Neural cell (in vitro differentiated cells): ENCODE results near the gene PHACTR4. TPM values are rescaled to one million over a fixed set of nuclear protein-coding genes. Genes with fewer than 3 reads are reported as not detected.

Source experiments
- H2AFZ ChIP-seq: fragments of 200-600, 300-800 bp; sonication (generic), shearing (Covaris generic); 2 replicates; pipeline ENCODE4 v1.6.0; 2014; ENCODE audit warnings: low read depth, mild to moderate bottlenecking, antibody characterized with exemption, low read length, moderate library complexity
- H3F3A ChIP-seq: fragments of 200-600 bp; shearing (Covaris generic); 2 replicates; pipeline ENCODE4 v1.6.1; 2016; ENCODE audit warnings: mild to moderate bottlenecking, moderate library complexity, mixed read lengths, antibody characterized with exemption, low read length; ENCODE audit not compliant: insufficient read depth, poor library complexity, severe bottlenecking
- H3K27ac ChIP-seq: fragments of 200-600, 300-800 bp; sonication (generic), shearing (Covaris generic); 2 replicates; pipeline ENCODE4 v1.5.1; 2014; ENCODE audit warnings: mild to moderate bottlenecking, low read length, moderate library complexity
- H3K27me3 ChIP-seq: fragments of 300-800, 200-600 bp; sonication (generic), shearing (Covaris generic); 2 replicates; pipeline ENCODE4 v1.6.0; 2014; ENCODE audit warnings: mild to moderate bottlenecking, low read depth, low read length, moderate library complexity; ENCODE audit not compliant: insufficient read depth
- H3K36me3 ChIP-seq: fragments of 300-800, 200-600 bp; sonication (generic), shearing (Covaris generic); 2 replicates; pipeline ENCODE4 v1.5.1; 2014; ENCODE audit warnings: mild to moderate bottlenecking, antibody characterized with exemption, low read length, moderate library complexity; ENCODE audit not compliant: insufficient read depth
- H3K4me2 ChIP-seq: fragments of 300-800, 200-600 bp; sonication (generic), shearing (Covaris generic); 2 replicates; pipeline ENCODE4 v1.6.0; 2014; ENCODE audit warnings: mild to moderate bottlenecking, low read length
- H3K4me3 ChIP-seq: fragments of 300-800, 200-600 bp; sonication (generic), shearing (Covaris generic); 2 replicates; pipeline ENCODE4 v1.5.1; 2014; ENCODE audit warnings: mild to moderate bottlenecking, low read length, moderate library complexity
- H3K79me2 ChIP-seq: fragments of 200-600 bp; shearing (Covaris generic); replicated peaks from 2 replicates; pipeline ENCODE4 v1.6.0; 2014; ENCODE audit warnings: mild to moderate bottlenecking, low read length, moderate library complexity; ENCODE audit not compliant: insufficient read depth
- H3K9ac ChIP-seq: fragments of 300-800, 200-600 bp; sonication (generic), shearing (Covaris generic); 2 replicates; pipeline ENCODE4 v1.6.1; 2016; ENCODE audit warnings: mild to moderate bottlenecking, low read length, mixed read lengths
- H3K9me2 ChIP-seq: fragments of 200-600 bp; shearing (Covaris generic); 2 replicates; pipeline ENCODE4 v1.6.1; 2016; ENCODE audit warnings: mild to moderate bottlenecking, low read length, mixed read lengths; ENCODE audit not compliant: insufficient read depth
- H3K9me3 ChIP-seq: fragments of 200-600, 300-800 bp; sonication (generic), shearing (Covaris generic); 2 replicates; pipeline ENCODE4 v1.6.1; 2016; ENCODE audit warnings: mild to moderate bottlenecking, mixed run types, low read length, moderate library complexity, mixed read lengths
- H4K20me1 ChIP-seq: fragments of 200-600 bp; shearing (Covaris generic); 2 replicates; pipeline ENCODE4 v1.6.1; 2016; ENCODE audit warnings: mild to moderate bottlenecking, mixed run types; ENCODE audit not compliant: insufficient read depth
- CTCF ChIP-seq: fragments of 450-650 bp; IDR thresholded peaks from 2 replicates; pipeline ENCODE4 v1.5.1; 2014; ENCODE audit warnings: antibody characterized with exemption, mild to moderate bottlenecking, moderate library complexity; ENCODE audit not compliant: poor library complexity, severe bottlenecking
- EZH2 ChIP-seq: fragments of 200-600, 300-800 bp; shearing (Covaris generic), sonication (generic); IDR thresholded peaks from 2 replicates; pipeline ENCODE4 v1.6.1; 2014; ENCODE audit warnings: antibody characterized with exemption, low read length, borderline replicate concordance, mild to moderate bottlenecking; ENCODE audit not compliant: insufficient read depth, poor library complexity, severe bottlenecking
- POLR2AphosphoS5 ChIP-seq: IDR thresholded peaks from 2 replicates; pipeline ENCODE4 v1.6.1; 2012
- RAD21 ChIP-seq: fragments of 450-650 bp; conservative IDR thresholded peaks from 2 replicates; pipeline ENCODE4 v1.6.1; 2014; ENCODE audit warnings: antibody characterized with exemption, mild to moderate bottlenecking, moderate library complexity
- REST ChIP-seq: IDR thresholded peaks from 2 replicates; pipeline ENCODE4 v1.6.1; 2012; ENCODE audit warnings: borderline replicate concordance
- SMC3 ChIP-seq: fragments of 450-650 bp; conservative IDR thresholded peaks from 2 replicates; pipeline ENCODE4 v1.6.1; 2014; ENCODE audit warnings: antibody characterized with exemption, mild to moderate bottlenecking, moderate library complexity; ENCODE audit not compliant: poor library complexity
- TAF1 ChIP-seq: IDR thresholded peaks from 2 replicates; pipeline ENCODE4 v1.6.1; 2012; ENCODE audit warnings: low read depth
- polyA plus RNA-seq: library from polyadenylated mRNA; depleted of rRNA; stranded (reverse); fragments of >200 nt; gene quantifications from 2 replicates; pipeline ENCODE4 v1.2.3, GENCODE V29; 2014

PHACTR4 gene
- polyA plus RNA-seq, 1 donor from 2014 or later: 7.9 TPM

GRCh38 chr1:28499553-28499952 is 130.0 kb downstream of the PHACTR4 start:
- no peak overlapping the region for H2AFZ ChIP-seq
- no peak overlapping the region for H3K4me2 ChIP-seq
- H3K27me3 ChIP-seq: no peaks in the 10 kb centered on the region
- no peaks in the 10 kb centered on the region for H3K9me2 ChIP-seq
- H3K9ac ChIP-seq: no peak overlapping the region
- no peaks in the 10 kb centered on the region for H4K20me1 ChIP-seq
- H3K27ac ChIP-seq: no peak overlapping the region
- no peaks in the 10 kb centered on the region for H3F3A ChIP-seq
- TF ChIP-seq RAD21 (no peak), EZH2 (no peak), REST (no peak), POLR2AphosphoS5 (no peak), CTCF (no peak)
- H3K36me3 ChIP-seq: no peaks in the 10 kb centered on the region
- H3K9me3 ChIP-seq: no peaks in the 10 kb centered on the region
- H3K4me3 ChIP-seq: no peak overlapping the region
- H3K79me2 ChIP-seq: no peaks in the 10 kb centered on the region

GRCh38 chr1:28501925-28502324 is 132.4 kb downstream of the PHACTR4 start:
- no peak overlapping the region for H3K27ac ChIP-seq
- H3K4me3 ChIP-seq: no peak overlapping the region
- no peaks in the 10 kb centered on the region for H3F3A ChIP-seq
- H4K20me1 ChIP-seq: no peaks in the 10 kb centered on the region
- H3K4me2 ChIP-seq: no peak overlapping the region
- TF ChIP-seq EZH2 (no peak), TAF1 (no peak), SMC3 (no peak), POLR2AphosphoS5 (no peak), RAD21 (no peak), REST (no peak), CTCF (no peak)
- H3K9ac ChIP-seq: no peak overlapping the region
- peaks cover 9% of the 10 kb centered on the region for H3K79me2 ChIP-seq
- H3K27me3 ChIP-seq: no peaks in the 10 kb centered on the region
- H2AFZ ChIP-seq: no peak overlapping the region
- H3K9me3 ChIP-seq: no peaks in the 10 kb centered on the region
- H3K9me2 ChIP-seq: no peaks in the 10 kb centered on the region
- H3K36me3 ChIP-seq: no peaks in the 10 kb centered on the region
